Neural cell (in vitro differentiated cells): ENCODE measurements around the gene ZBTB46. TPM values are rescaled to one million over a fixed set of nuclear protein-coding genes. Genes with fewer than 3 reads are reported as not detected.

Source experiments
- H2AFZ ChIP-seq: fragments of 200-600, 300-800 bp; sonication (generic), shearing (Covaris generic); 2 replicates; pipeline ENCODE4 v1.6.0; 2014; ENCODE audit warnings: low read depth, mild to moderate bottlenecking, antibody characterized with exemption, low read length, moderate library complexity
- H3F3A ChIP-seq: fragments of 200-600 bp; shearing (Covaris generic); 2 replicates; pipeline ENCODE4 v1.6.1; 2016; ENCODE audit warnings: mild to moderate bottlenecking, moderate library complexity, mixed read lengths, antibody characterized with exemption, low read length; ENCODE audit not compliant: insufficient read depth, poor library complexity, severe bottlenecking
- H3K27ac ChIP-seq: fragments of 200-600, 300-800 bp; sonication (generic), shearing (Covaris generic); 2 replicates; pipeline ENCODE4 v1.5.1; 2014; ENCODE audit warnings: mild to moderate bottlenecking, low read length, moderate library complexity
- H3K27me3 ChIP-seq: fragments of 300-800, 200-600 bp; sonication (generic), shearing (Covaris generic); 2 replicates; pipeline ENCODE4 v1.6.0; 2014; ENCODE audit warnings: mild to moderate bottlenecking, low read depth, low read length, moderate library complexity; ENCODE audit not compliant: insufficient read depth
- H3K36me3 ChIP-seq: fragments of 300-800, 200-600 bp; sonication (generic), shearing (Covaris generic); 2 replicates; pipeline ENCODE4 v1.5.1; 2014; ENCODE audit warnings: mild to moderate bottlenecking, antibody characterized with exemption, low read length, moderate library complexity; ENCODE audit not compliant: insufficient read depth
- H3K4me2 ChIP-seq: fragments of 300-800, 200-600 bp; sonication (generic), shearing (Covaris generic); 2 replicates; pipeline ENCODE4 v1.6.0; 2014; ENCODE audit warnings: mild to moderate bottlenecking, low read length
- H3K4me3 ChIP-seq: fragments of 300-800, 200-600 bp; sonication (generic), shearing (Covaris generic); 2 replicates; pipeline ENCODE4 v1.5.1; 2014; ENCODE audit warnings: mild to moderate bottlenecking, low read length, moderate library complexity
- H3K79me2 ChIP-seq: fragments of 200-600 bp; shearing (Covaris generic); replicated peaks from 2 replicates; pipeline ENCODE4 v1.6.0; 2014; ENCODE audit warnings: mild to moderate bottlenecking, low read length, moderate library complexity; ENCODE audit not compliant: insufficient read depth
- H3K9ac ChIP-seq: fragments of 300-800, 200-600 bp; sonication (generic), shearing (Covaris generic); 2 replicates; pipeline ENCODE4 v1.6.1; 2016; ENCODE audit warnings: mild to moderate bottlenecking, low read length, mixed read lengths
- H3K9me2 ChIP-seq: fragments of 200-600 bp; shearing (Covaris generic); 2 replicates; pipeline ENCODE4 v1.6.1; 2016; ENCODE audit warnings: mild to moderate bottlenecking, low read length, mixed read lengths; ENCODE audit not compliant: insufficient read depth
- H3K9me3 ChIP-seq: fragments of 200-600, 300-800 bp; sonication (generic), shearing (Covaris generic); 2 replicates; pipeline ENCODE4 v1.6.1; 2016; ENCODE audit warnings: mild to moderate bottlenecking, mixed run types, low read length, moderate library complexity, mixed read lengths
- H4K20me1 ChIP-seq: fragments of 200-600 bp; shearing (Covaris generic); 2 replicates; pipeline ENCODE4 v1.6.1; 2016; ENCODE audit warnings: mild to moderate bottlenecking, mixed run types; ENCODE audit not compliant: insufficient read depth
- CTCF ChIP-seq: fragments of 450-650 bp; IDR thresholded peaks from 2 replicates; pipeline ENCODE4 v1.5.1; 2014; ENCODE audit warnings: antibody characterized with exemption, mild to moderate bottlenecking, moderate library complexity; ENCODE audit not compliant: poor library complexity, severe bottlenecking
- EP300 ChIP-seq: fragments of 450-650 bp; conservative IDR thresholded peaks from 2 replicates; pipeline ENCODE4 v1.6.1; 2014; ENCODE audit warnings: antibody characterized with exemption, mild to moderate bottlenecking, moderate library complexity; ENCODE audit not compliant: poor library complexity, severe bottlenecking
- EZH2 ChIP-seq: fragments of 200-600, 300-800 bp; shearing (Covaris generic), sonication (generic); IDR thresholded peaks from 2 replicates; pipeline ENCODE4 v1.6.1; 2014; ENCODE audit warnings: antibody characterized with exemption, low read length, borderline replicate concordance, mild to moderate bottlenecking; ENCODE audit not compliant: insufficient read depth, poor library complexity, severe bottlenecking
- MXI1 ChIP-seq: fragments of 450-650 bp; conservative IDR thresholded peaks from 2 replicates; pipeline ENCODE4 v1.6.1; 2014; ENCODE audit warnings: antibody characterized with exemption, mild to moderate bottlenecking; ENCODE audit not compliant: poor library complexity, severe bottlenecking
- POLR2AphosphoS5 ChIP-seq: IDR thresholded peaks from 2 replicates; pipeline ENCODE4 v1.6.1; 2012
- RAD21 ChIP-seq: fragments of 450-650 bp; conservative IDR thresholded peaks from 2 replicates; pipeline ENCODE4 v1.6.1; 2014; ENCODE audit warnings: antibody characterized with exemption, mild to moderate bottlenecking, moderate library complexity
- SMC3 ChIP-seq: fragments of 450-650 bp; conservative IDR thresholded peaks from 2 replicates; pipeline ENCODE4 v1.6.1; 2014; ENCODE audit warnings: antibody characterized with exemption, mild to moderate bottlenecking, moderate library complexity; ENCODE audit not compliant: poor library complexity
- TAF1 ChIP-seq: IDR thresholded peaks from 2 replicates; pipeline ENCODE4 v1.6.1; 2012; ENCODE audit warnings: low read depth
- polyA plus RNA-seq: library from polyadenylated mRNA; depleted of rRNA; stranded (reverse); fragments of >200 nt; gene quantifications from 2 replicates; pipeline ENCODE4 v1.2.3, GENCODE V29; 2014
- TF ChIP-seq, protein P1 (sequence below): IDR thresholded peaks from 2 replicates; pipeline ENCODE4 v1.6.1; 2012; ENCODE audit warnings: borderline replicate concordance

ZBTB46 gene
- polyA plus RNA-seq, 1 donor from 2014 or later = 15.0 TPM

DNA sequence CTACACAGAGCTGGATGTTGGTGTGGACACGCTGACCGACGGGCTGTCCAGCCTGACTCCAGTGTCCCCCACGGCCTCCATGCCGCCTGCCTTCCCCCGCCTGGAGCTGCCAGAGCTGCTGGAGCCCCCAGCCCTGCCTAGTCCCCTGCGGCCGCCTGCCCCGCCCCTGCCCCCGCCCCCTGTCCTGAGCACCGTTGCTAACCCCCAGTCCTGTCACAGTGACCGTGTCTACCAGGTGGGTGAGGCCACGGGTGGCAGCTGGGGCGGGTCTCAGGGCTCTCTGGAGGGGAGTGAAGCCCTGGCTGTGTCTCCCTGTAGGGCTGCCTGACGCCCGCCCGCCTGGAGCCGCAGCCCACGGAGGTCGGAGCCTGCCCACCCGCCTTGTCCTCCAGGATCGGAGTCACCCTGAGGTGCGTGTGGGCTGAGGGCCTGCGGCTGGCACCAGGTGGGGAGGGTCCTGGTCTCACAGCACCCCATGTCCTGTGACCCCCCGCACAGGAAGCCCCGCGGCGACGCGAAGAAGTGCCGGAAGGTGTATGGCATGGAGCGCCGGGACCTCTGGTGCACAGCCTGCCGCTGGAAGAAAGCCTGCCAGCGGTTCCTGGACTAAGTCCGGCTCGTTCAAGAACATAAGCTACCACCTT, 88.6 kb downstream of the ZBTB46 start:
- no peaks in the 10 kb centered on the region for H4K20me1 ChIP-seq
- no peak overlapping the region for H2AFZ ChIP-seq
- no peak overlapping the region for H3K9ac ChIP-seq
- TF ChIP-seq TAF1 = no peak
- H3F3A ChIP-seq = no peaks in the 10 kb centered on the region
- no peaks in the 10 kb centered on the region for H3K27me3 ChIP-seq
- H3K9me3 ChIP-seq = no peaks in the 10 kb centered on the region
- no peak overlapping the region for H3K4me2 ChIP-seq
- no peaks in the 10 kb centered on the region for H3K36me3 ChIP-seq
- H3K79me2 ChIP-seq = no peaks in the 10 kb centered on the region
- H3K4me3 ChIP-seq = no peak overlapping the region
- no peak overlapping the region for H3K27ac ChIP-seq
- H3K9me2 ChIP-seq = no peaks in the 10 kb centered on the region

DNA sequence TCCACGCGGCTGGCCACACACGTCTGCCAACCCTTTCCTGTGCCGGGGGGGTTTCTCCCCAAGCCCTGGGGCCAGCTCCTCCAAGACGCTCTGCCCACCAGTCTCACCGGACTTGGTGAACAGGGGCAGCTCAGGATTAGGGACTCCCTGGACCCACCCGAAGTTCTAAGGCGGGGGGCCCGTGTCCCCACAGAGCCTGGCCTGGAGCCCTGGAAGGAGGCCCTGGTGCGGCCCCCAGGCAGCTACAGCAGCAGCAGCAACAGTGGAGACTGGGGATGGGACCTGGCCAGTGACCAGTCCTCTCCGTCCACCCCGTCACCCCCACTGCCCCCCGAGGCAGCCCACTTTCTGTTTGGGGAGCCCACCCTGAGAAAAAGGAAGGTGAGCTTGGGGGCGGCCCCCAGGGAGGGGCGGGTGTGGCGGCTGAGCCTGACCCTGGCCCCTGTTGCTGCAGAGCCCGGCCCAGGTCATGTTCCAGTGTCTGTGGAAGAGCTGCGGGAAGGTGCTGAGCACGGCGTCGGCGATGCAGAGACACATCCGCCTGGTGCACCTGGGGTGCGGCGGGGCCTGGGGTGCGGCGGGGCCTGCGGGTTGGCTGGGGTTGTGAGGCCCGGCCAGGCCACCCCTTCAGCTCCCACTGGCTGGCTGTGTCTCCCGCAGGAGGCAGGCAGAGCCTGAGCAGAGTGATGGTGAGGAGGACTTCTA, 89.2 kb downstream of the ZBTB46 start:
- H3K4me2 ChIP-seq = no peak overlapping the region
- H3K27ac ChIP-seq = no peak overlapping the region
- no peak overlapping the region for H2AFZ ChIP-seq
- H3K9me3 ChIP-seq = no peaks in the 10 kb centered on the region
- H3K27me3 ChIP-seq = no peaks in the 10 kb centered on the region
- H3K79me2 ChIP-seq = no peaks in the 10 kb centered on the region
- H3K9me2 ChIP-seq = no peaks in the 10 kb centered on the region
- H3F3A ChIP-seq = no peaks in the 10 kb centered on the region
- no peaks in the 10 kb centered on the region for H4K20me1 ChIP-seq
- H3K9ac ChIP-seq = peak overlapping the region; percentile 76
- no peaks in the 10 kb centered on the region for H3K36me3 ChIP-seq
- TF ChIP-seq RAD21 = no peak
- no peak for TF ChIP-seq POLR2AphosphoS5
- no peak for TF ChIP-seq MXI1
- TF ChIP-seq EZH2 = no peak
- TF ChIP-seq CTCF = no peak
- no peak for TF ChIP-seq TAF1
- TF ChIP-seq EP300 = no peak
- TF ChIP-seq, protein P1, sequence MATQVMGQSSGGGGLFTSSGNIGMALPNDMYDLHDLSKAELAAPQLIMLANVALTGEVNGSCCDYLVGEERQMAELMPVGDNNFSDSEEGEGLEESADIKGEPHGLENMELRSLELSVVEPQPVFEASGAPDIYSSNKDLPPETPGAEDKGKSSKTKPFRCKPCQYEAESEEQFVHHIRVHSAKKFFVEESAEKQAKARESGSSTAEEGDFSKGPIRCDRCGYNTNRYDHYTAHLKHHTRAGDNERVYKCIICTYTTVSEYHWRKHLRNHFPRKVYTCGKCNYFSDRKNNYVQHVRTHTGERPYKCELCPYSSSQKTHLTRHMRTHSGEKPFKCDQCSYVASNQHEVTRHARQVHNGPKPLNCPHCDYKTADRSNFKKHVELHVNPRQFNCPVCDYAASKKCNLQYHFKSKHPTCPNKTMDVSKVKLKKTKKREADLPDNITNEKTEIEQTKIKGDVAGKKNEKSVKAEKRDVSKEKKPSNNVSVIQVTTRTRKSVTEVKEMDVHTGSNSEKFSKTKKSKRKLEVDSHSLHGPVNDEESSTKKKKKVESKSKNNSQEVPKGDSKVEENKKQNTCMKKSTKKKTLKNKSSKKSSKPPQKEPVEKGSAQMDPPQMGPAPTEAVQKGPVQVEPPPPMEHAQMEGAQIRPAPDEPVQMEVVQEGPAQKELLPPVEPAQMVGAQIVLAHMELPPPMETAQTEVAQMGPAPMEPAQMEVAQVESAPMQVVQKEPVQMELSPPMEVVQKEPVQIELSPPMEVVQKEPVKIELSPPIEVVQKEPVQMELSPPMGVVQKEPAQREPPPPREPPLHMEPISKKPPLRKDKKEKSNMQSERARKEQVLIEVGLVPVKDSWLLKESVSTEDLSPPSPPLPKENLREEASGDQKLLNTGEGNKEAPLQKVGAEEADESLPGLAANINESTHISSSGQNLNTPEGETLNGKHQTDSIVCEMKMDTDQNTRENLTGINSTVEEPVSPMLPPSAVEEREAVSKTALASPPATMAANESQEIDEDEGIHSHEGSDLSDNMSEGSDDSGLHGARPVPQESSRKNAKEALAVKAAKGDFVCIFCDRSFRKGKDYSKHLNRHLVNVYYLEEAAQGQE = no peak
- no peak for TF ChIP-seq SMC3
- peak overlapping the region; percentile 84 for H3K4me3 ChIP-seq
